Fibroblast of lung (primary cell): ENCODE data around the gene WDR86. TPM values are rescaled to one million over a fixed set of nuclear protein-coding genes. Genes with fewer than 3 reads are reported as not detected.

Experiments used
- DNase-seq, 2 donors: peaks; one replicate each; pipeline versions ENCODE4 v3.0.0 to v3.0.0-alpha.2; 2010; ENCODE audit warnings: low read depth in 2 of 2
- H2AFZ ChIP-seq: 2 replicates; pipeline ENCODE4 v1.5.1; 2012; ENCODE audit warnings: low read length, control low read depth, inconsistent platforms
- H3K27ac ChIP-seq: 2 replicates; pipeline ENCODE4 v1.5.1; 2011; ENCODE audit warnings: low read length, control low read depth; ENCODE audit not compliant: insufficient read depth
- H3K27me3 ChIP-seq: 2 replicates; pipeline ENCODE4 v1.5.1; 2011; ENCODE audit warnings: mild to moderate bottlenecking, low read length; ENCODE audit not compliant: control insufficient read depth, insufficient read depth
- H3K36me3 ChIP-seq: 2 replicates; pipeline ENCODE4 v1.5.1; 2011; ENCODE audit warnings: low read length; ENCODE audit not compliant: control insufficient read depth, insufficient read depth
- H3K4me1 ChIP-seq: 2 replicates; pipeline ENCODE4 v1.5.1; 2011; ENCODE audit warnings: low read length; ENCODE audit not compliant: control insufficient read depth, insufficient read depth; ENCODE audit errors: extremely low read depth
- H3K4me2 ChIP-seq: 2 replicates; pipeline ENCODE4 v1.5.1; 2011; ENCODE audit warnings: low read length, control low read depth; ENCODE audit not compliant: insufficient read depth; ENCODE audit errors: extremely low read depth
- H3K4me3 ChIP-seq, 4 experiments: fragments of 200-600 bp in 1 of 4; sonication (generic) in 1 of 4; replicated peaks in 1 of 4; 2 replicates each; pipeline ENCODE4 v1.5.1; 2011 to 2016; ENCODE audit warnings: low read length in 4 of 4, low read depth in 3 of 4, mild to moderate bottlenecking in 3 of 4, control low read depth in 2 of 4, inconsistent platforms in 1 of 4, mixed read lengths in 1 of 4; ENCODE audit not compliant: insufficient read depth in 1 of 4; ENCODE audit errors: control extremely low read depth in 1 of 4
- H3K79me2 ChIP-seq: 2 replicates; pipeline ENCODE4 v1.5.1; 2012; ENCODE audit warnings: mild to moderate bottlenecking, low read length, inconsistent platforms; ENCODE audit not compliant: control insufficient read depth, insufficient read depth
- H3K9ac ChIP-seq: 2 replicates; pipeline ENCODE4 v1.5.1; 2011; ENCODE audit warnings: mild to moderate bottlenecking, low read length, control low read depth; ENCODE audit not compliant: insufficient read depth
- H3K9me3 ChIP-seq: 2 replicates; pipeline ENCODE4 v1.5.1; 2012; ENCODE audit warnings: low read depth, low read length; ENCODE audit not compliant: control insufficient read depth, insufficient read depth
- H4K20me1 ChIP-seq: 2 replicates; pipeline ENCODE4 v1.5.1; 2011; ENCODE audit warnings: low read length; ENCODE audit not compliant: control insufficient read depth, insufficient read depth; ENCODE audit errors: extremely low read depth
- CTCF ChIP-seq, 2 donors: IDR thresholded peaks in 1 of 2; conservative IDR thresholded peaks in 1 of 2; 1 replicate in 1 of 2; 2 replicates in 1 of 2; pipeline ENCODE4 v1.5.1; 2011 to 2012; ENCODE audit warnings: low read length in 2 of 2, control low read depth in 1 of 2, inconsistent platforms in 1 of 2, low read depth in 1 of 2, mild to moderate bottlenecking in 1 of 2
- EZH2 ChIP-seq: IDR thresholded peaks from 2 replicates; pipeline ENCODE4 v1.5.1; 2012; ENCODE audit warnings: low read length, control low read depth, mild to moderate bottlenecking; ENCODE audit errors: missing control alignments
- polyA plus RNA-seq, 2 donors: library from polyadenylated mRNA; depleted of rRNA in 1 of 2; stranded (reverse) in 1 of 2; unstranded in 1 of 2; fragments of >200 nt; gene quantifications; 2 replicates each; pipeline ENCODE4 v1.2.1, GENCODE V29; 2011 to 2012; ENCODE audit warnings: missing spikeins in 1 of 2
- total RNA-seq: library from RNA; depleted of rRNA; stranded (reverse); fragments of >200 nt; gene quantifications from 2 replicates; pipeline ENCODE4 v1.2.1, GENCODE V29; 2014

Gene WDR86
- total and polyA plus RNA-seq, 2 donors (not counting 1 experiment from before 2014, with no cell fraction given): 0.33 TPM; not detected in 1

- TF ChIP-seq EZH2 (no peak), CTCF (conservative IDR thresholded peaks at IDR 0.05 in 1 of 2, IDR thresholded peaks at IDR 0.05 in 1 of 2; ENCODE audit: low read depth in 1 of 2, low read length in 2 of 2) (no peak)
- Histone ChIP-seq H3K9me3 (no peaks in the 10 kb centered on the region), H4K20me1 (no peaks in the 10 kb centered on the region), H3K27me3 (peaks cover 14% of the 10 kb centered on the region), H3K9ac (no peak overlapping the region), H2AFZ (no peak overlapping the region), H3K4me2 (no peak overlapping the region), H3K4me3 (no peak overlapping the region), H3K36me3 (no peaks in the 10 kb centered on the region), H3K27ac (no peak overlapping the region), H3K79me2 (no peaks in the 10 kb centered on the region), H3K4me1 (no peaks in the 10 kb centered on the region)
- no peak for DNase-seq
These were observed 21.9 kb downstream of the WDR86 start for GRCh38 chr7:151388007-151388297.

DNA sequence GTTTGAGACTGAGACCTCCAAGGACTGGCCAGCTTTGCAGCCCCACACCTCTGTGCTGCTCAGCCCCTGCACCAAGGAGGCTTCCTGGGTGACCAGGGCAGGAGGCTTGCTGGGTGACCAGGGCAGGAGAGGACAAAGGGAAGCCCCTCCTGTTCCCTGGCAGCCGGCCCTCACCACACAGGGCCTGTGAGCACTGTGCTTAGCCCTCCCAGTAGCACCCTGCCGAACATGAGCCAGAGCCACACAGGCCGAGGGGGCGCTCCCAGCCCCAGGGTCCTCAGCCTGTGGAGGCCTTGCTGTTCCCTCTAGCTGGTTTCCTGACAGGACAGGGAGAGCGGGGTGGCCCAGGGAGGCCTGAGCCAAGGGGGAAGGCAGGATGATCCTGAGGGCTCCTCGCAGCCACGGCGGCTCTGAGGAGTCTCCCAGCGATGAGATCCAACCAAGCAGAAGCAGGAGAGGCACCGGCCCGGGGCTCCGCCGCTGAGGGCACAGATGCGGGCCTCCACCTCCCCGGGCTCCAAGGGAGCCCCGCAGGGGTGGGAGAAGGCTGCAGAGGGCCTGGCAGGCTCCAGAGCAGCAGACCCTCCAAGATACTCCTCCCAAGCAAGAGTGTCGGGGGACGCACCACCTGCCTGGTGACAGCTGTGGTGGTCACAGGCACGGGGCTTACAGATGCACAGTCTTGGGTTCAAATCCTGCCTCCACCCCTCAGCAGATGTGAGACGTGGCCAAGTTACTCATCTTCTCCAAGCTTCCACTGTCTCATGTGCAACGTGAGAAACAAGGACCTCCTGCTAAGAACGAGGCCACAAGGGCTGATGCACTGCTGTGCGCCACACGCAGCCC, 22.5 kb downstream of the WDR86 start:
- H3K36me3 ChIP-seq: no peaks in the 10 kb centered on the region
- H2AFZ ChIP-seq: no peak overlapping the region
- TF ChIP-seq CTCF (conservative IDR thresholded peaks at IDR 0.05 in 1 of 2, IDR thresholded peaks at IDR 0.05 in 1 of 2; ENCODE audit: low read depth in 1 of 2, low read length in 2 of 2) (no peak), EZH2 (no peak)
- H3K4me1 ChIP-seq: no peaks in the 10 kb centered on the region
- H3K9ac ChIP-seq: no peak overlapping the region
- no peak overlapping the region for H3K4me3 ChIP-seq
- no peak overlapping the region for H3K27ac ChIP-seq
- peaks cover 15% of the 10 kb centered on the region for H3K27me3 ChIP-seq
- DNase-seq: no peak
- no peaks in the 10 kb centered on the region for H3K79me2 ChIP-seq
- no peaks in the 10 kb centered on the region for H3K9me3 ChIP-seq
- H4K20me1 ChIP-seq: no peaks in the 10 kb centered on the region
- H3K4me2 ChIP-seq: no peak overlapping the region

DNA sequence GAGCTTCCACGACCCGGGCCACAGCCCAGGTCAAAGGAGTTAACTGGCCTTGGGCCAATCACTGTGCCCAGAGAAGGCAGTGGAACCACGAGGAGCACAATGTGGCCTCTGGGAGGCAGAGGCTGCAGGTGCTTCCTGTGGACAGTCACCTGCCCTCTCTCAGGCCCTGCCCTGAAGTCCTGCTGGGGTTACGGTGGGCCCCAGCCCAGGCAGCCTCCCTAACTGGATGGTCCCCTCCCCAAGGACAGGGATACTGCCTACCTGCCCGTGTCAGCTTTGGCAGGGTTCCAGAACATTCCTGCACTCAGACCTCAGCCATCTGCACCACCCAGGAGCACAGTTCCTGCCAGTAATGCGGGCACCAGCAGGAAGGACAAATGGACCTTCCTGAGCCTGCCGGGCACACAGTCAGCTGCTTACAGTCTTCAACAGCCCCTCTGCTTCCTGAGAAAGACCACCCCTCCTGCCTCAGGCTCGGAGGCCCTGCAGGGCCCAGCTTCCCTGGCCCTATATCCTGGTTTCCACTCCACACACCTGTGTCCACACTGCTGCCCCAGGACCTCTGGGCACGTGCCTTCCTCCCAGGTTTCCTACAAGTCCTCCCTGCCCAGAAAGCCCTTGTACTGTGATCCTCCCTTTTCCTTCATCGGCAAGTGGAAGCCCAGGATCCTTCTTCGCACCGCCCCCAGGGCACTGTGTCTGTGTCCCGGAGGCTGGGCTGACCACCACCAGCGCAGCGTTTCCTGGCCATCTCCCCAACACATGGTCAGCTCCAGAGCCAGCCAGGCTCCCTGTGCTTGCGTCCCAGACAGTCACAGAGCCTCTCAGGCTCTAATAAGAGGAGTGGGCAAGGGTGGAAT, 23.3 kb downstream of the WDR86 start:
- no peak overlapping the region for H3K4me3 ChIP-seq
- no peak overlapping the region for H2AFZ ChIP-seq
- H3K4me1 ChIP-seq: no peaks in the 10 kb centered on the region
- peaks cover 24% of the 10 kb centered on the region for H3K27me3 ChIP-seq
- TF ChIP-seq EZH2 (no peak), CTCF (conservative IDR thresholded peaks at IDR 0.05 in 1 of 2, IDR thresholded peaks at IDR 0.05 in 1 of 2; ENCODE audit: low read depth in 1 of 2, low read length in 2 of 2) (no peak)
- no peaks in the 10 kb centered on the region for H3K9me3 ChIP-seq
- no peak overlapping the region for H3K27ac ChIP-seq
- DNase-seq: no peak
- H3K9ac ChIP-seq: no peak overlapping the region
- no peaks in the 10 kb centered on the region for H3K36me3 ChIP-seq
- H4K20me1 ChIP-seq: no peaks in the 10 kb centered on the region
- H3K79me2 ChIP-seq: no peaks in the 10 kb centered on the region
- H3K4me2 ChIP-seq: no peak overlapping the region
